Heart left ventricle (tissue), 13 donors: ENCODE data around the gene KIF1C.

Source experiments
- CTCF ChIP-seq, 12 donors: fragments of 200-600 bp; sonication (generic) in 4 of 12; IDR thresholded peaks; one replicate each; pipeline versions ENCODE4 v1.5.0 to v1.8.0; 2018 to 2022; ENCODE audit warnings: antibody characterized with exemption in 12 of 12, mild to moderate bottlenecking in 5 of 12
- POLR2A ChIP-seq, 2 donors: fragments of 450-650 bp; IDR thresholded peaks; one replicate each; pipeline ENCODE4 v1.6.1; 2017; ENCODE audit warnings: antibody characterized with exemption in 2 of 2, mild to moderate bottlenecking in 2 of 2, moderate library complexity in 2 of 2
- donor health status: ischemic (EF 13 %, LVEDD 7.1; RV severe dilation, severe dysfunction).
- donor health status: DM: no; HTN: yes; CAD: no.
- donor health status: DM: no; HTN: no; CAD: no.
- donor health status: ischemic (EF 25% LVEDD 6.9; RV normal size, moderate dysfunction).
- donor health status: ischemic (EF 25% LVEDD 5.7; RV mildly dilated, moderate dysfunction).
- donor health status: ischemic (EF 35%, LVEDD 5.7; RV mildly dilated, moderate dysfunction).
- donor health status: nonischemic (EF 11% LVEDD 7.7; RV severe dilation, severe dysfunction).
- donor health status: DM: yes; HTN: yes; CAD: no.
- donor health status: PGD.
- donor health status: ischemic (EF 29% LVEDD 5.4; RV normal size, mild dysfunction).
- donor health status: nonischemic (EF 23%, LVEDD 6.1; RV moderate dilation, normal function).

- no peak for TF ChIP-seq CTCF (IDR thresholded peaks at IDR 0.05)
- TF ChIP-seq POLR2A (IDR thresholded peaks at IDR 0.05), result no peak
Observed at GRCh38 chr17:4958102-4958501, 39.6 kb upstream of the KIF1C start.
